Cardiac muscle cell (in vitro differentiated cells and primary cell): Measurements from ENCODE around the gene RNF223. TPM values are rescaled to one million over a fixed set of nuclear protein-coding genes. Genes with fewer than 3 reads are reported as not detected.

Experiments used
- DNase-seq, 2 donors: peaks; one replicate each; pipeline versions ENCODE4 v3.0.0 to v3.0.0-alpha.2; 2010 to 2017; ENCODE audit warnings: low read depth in 1 of 2, low spot score in 1 of 2
- H3K27ac ChIP-seq: fragments of 200-600 bp; sonication (generic); 2 replicates; pipeline ENCODE4 v1.5.1; 2016
- H3K27me3 ChIP-seq: fragments of 200-600 bp; sonication (generic); 2 replicates; pipeline ENCODE4 v1.6.0; 2016; ENCODE audit warnings: control low read depth
- H3K36me3 ChIP-seq: fragments of 200-600 bp; sonication (generic); 2 replicates; pipeline ENCODE4 v1.5.1; 2016; ENCODE audit warnings: control low read depth
- H3K4me1 ChIP-seq: fragments of 200-600 bp; sonication (generic); 2 replicates; pipeline ENCODE4 v1.8.1; 2017; ENCODE audit warnings: low read depth, mild to moderate bottlenecking, mixed run types
- H3K4me3 ChIP-seq: fragments of 200-600 bp; sonication (generic); 2 replicates; pipeline ENCODE4 v1.5.1; 2016; ENCODE audit warnings: mild to moderate bottlenecking
- H3K9me3 ChIP-seq: fragments of 200-600 bp; sonication (generic); 2 replicates; pipeline ENCODE4 v1.5.1; 2017; ENCODE audit warnings: low read depth, mild to moderate bottlenecking, control low read depth
- CTCF ChIP-seq: IDR thresholded peaks from 2 replicates; pipeline ENCODE4 v1.5.1; 2012; ENCODE audit warnings: low read depth, mild to moderate bottlenecking, low read length
- polyA plus RNA-seq: library from polyadenylated mRNA; unstranded; fragments of >200 nt; fragmentation: Nextera tagmentation; extraction: Ambion mirVana; gene quantifications from 2 replicates; pipeline ENCODE4 v1.2.1, GENCODE V29; 2016
- total RNA-seq: library from RNA; depleted of rRNA; stranded (reverse); fragments of >200 nt; gene quantifications from 2 replicates; pipeline ENCODE4 v1.2.3, GENCODE V29; 2016

RNF223 gene
- total and polyA plus RNA-seq, 2 experiments from 2014 or later: 0.33 TPM; not detected in 1

- no peaks in the 10 kb centered on the region for H3K9me3 ChIP-seq
- TF ChIP-seq CTCF: no peak
These were observed 29.5 kb downstream of the RNF223 start for GRCh38 chr1:1044455-1045078.

GRCh38 chr1:1043921-1044320 is 30.2 kb downstream of the RNF223 start:
- Histone ChIP-seq H3K27ac (no peak overlapping the region), H3K4me1 (no peaks in the 10 kb centered on the region), H3K4me3 (no peak overlapping the region), H3K36me3 (peaks cover 12% of the 10 kb centered on the region), H3K9me3 (no peaks in the 10 kb centered on the region), H3K27me3 (peaks cover 17% of the 10 kb centered on the region)
- TF ChIP-seq CTCF: no peak
- DNase-seq: no peak

More at GRCh38 chr1:1044455-1045078, 29.5 kb downstream of the RNF223 start:
- H3K4me3 ChIP-seq: no peak overlapping the region
- no peaks in the 10 kb centered on the region for H3K4me1 ChIP-seq
- H3K27me3 ChIP-seq: peaks cover 11% of the 10 kb centered on the region
- H3K27ac ChIP-seq: no peak overlapping the region
- DNase-seq: no peak
- peaks cover 12% of the 10 kb centered on the region for H3K36me3 ChIP-seq

- TF ChIP-seq CTCF: no peak
- no peaks in the 10 kb centered on the region for H3K4me1 ChIP-seq
- H3K4me3 ChIP-seq: no peak overlapping the region
- no peaks in the 10 kb centered on the region for H3K9me3 ChIP-seq
- peaks cover 12% of the 10 kb centered on the region for H3K36me3 ChIP-seq
- no peak for DNase-seq
- H3K27ac ChIP-seq: no peak overlapping the region
- peaks cover 22% of the 10 kb centered on the region for H3K27me3 ChIP-seq
These were observed 30.7 kb downstream of the RNF223 start for GRCh38 chr1:1043411-1043810.

- DNase-seq: no peak
These were observed 31.3 kb downstream of the RNF223 start for GRCh38 chr1:1042835-1043234.

GRCh38 chr1:1041873-1042272 is 32.2 kb downstream of the RNF223 start:
- H3K27ac ChIP-seq: no peak overlapping the region
- H3K4me1 ChIP-seq: no peaks in the 10 kb centered on the region
- no peak for DNase-seq
- H3K36me3 ChIP-seq: peaks cover 5% of the 10 kb centered on the region
- no peak for TF ChIP-seq CTCF
- H3K27me3 ChIP-seq: peaks cover 38% of the 10 kb centered on the region
- H3K4me3 ChIP-seq: no peak overlapping the region
- no peaks in the 10 kb centered on the region for H3K9me3 ChIP-seq

More at GRCh38 chr1:1042835-1043234, 31.3 kb downstream of the RNF223 start:
- H3K36me3 ChIP-seq: peaks cover 10% of the 10 kb centered on the region
- no peak overlapping the region for H3K4me3 ChIP-seq
- no peaks in the 10 kb centered on the region for H3K9me3 ChIP-seq
- TF ChIP-seq CTCF: no peak
- peaks cover 28% of the 10 kb centered on the region for H3K27me3 ChIP-seq
- H3K27ac ChIP-seq: no peak overlapping the region
- no peaks in the 10 kb centered on the region for H3K4me1 ChIP-seq
